Peyer's patch (tissue), 4 donors: ENCODE data around the gene CCR7. TPM values are rescaled to one million over a fixed set of nuclear protein-coding genes. Genes with fewer than 3 reads are reported as not detected.

Experiments used
- DNase-seq, 3 donors: peaks; one replicate each; pipeline ENCODE4 v3.0.0-alpha.2; 2017 to 2019
- H3K27ac ChIP-seq, 4 donors: fragments of 200-600 bp; sonication (generic); one replicate each; pipeline ENCODE4 v1.5.1; 2016 to 2019
- H3K27me3 ChIP-seq, 2 donors: fragments of 200-600 bp; sonication (generic); one replicate each; pipeline ENCODE4 v1.5.1; 2019
- H3K36me3 ChIP-seq, 3 donors: fragments of 200-600 bp; sonication (generic); one replicate each; pipeline ENCODE4 v1.5.1; 2016 to 2019
- H3K4me1 ChIP-seq, 4 donors: fragments of 200-600 bp; sonication (generic); one replicate each; pipeline ENCODE4 v1.5.1; 2016 to 2019
- H3K4me3 ChIP-seq, 4 donors: fragments of 200-600 bp; sonication (generic); 1 replicate in 3 of 4; 2 replicates in 1 of 4; pipeline ENCODE4 v1.5.1; 2016 to 2019; ENCODE audit warnings: mild to moderate bottlenecking in 1 of 4
- H3K9me3 ChIP-seq, 4 donors: fragments of 200-600 bp; sonication (generic); one replicate each; pipeline ENCODE4 v1.5.1; 2016 to 2019; ENCODE audit warnings: mild to moderate bottlenecking in 1 of 4
- CTCF ChIP-seq, 6 experiments: fragments of 450-650 bp in 4 of 6; fragments of 200-600 bp in 2 of 6; sonication (generic) in 1 of 6; IDR thresholded peaks; one replicate each; pipeline ENCODE4 v1.5.1; 2017 to 2019; ENCODE audit warnings: antibody characterized with exemption in 6 of 6, mild to moderate bottlenecking in 3 of 6, moderate library complexity in 1 of 6
- POLR2A ChIP-seq, 2 donors: fragments of 450-650 bp; IDR thresholded peaks; one replicate each; pipeline ENCODE4 v1.5.1; 2017; ENCODE audit warnings: antibody characterized with exemption in 2 of 2, mild to moderate bottlenecking in 2 of 2, moderate library complexity in 2 of 2
- total RNA-seq, 4 donors: library from RNA; depleted of rRNA; stranded (reverse); fragments of >200 nt; gene quantifications; one replicate each; pipeline ENCODE4 v1.1.0, GENCODE V29; 2016

The CCR7 gene
- total RNA-seq, 4 donors from 2014 or later: 3.1 to 22.3 TPM; not detected in 2

- TF ChIP-seq POLR2A (IDR thresholded peaks at IDR 0.05) (no peak), CTCF (IDR thresholded peaks at IDR 0.05) (no peak)
- H3K4me3 ChIP-seq: no peak overlapping the region
- no peaks in the 10 kb centered on the region for H3K27me3 ChIP-seq
- H3K4me1 ChIP-seq: peaks cover 0 to 21% (median 0%) of the 10 kb centered on the region in 4 donors
- H3K36me3 ChIP-seq: no peaks in the 10 kb centered on the region
- H3K9me3 ChIP-seq: no peaks in the 10 kb centered on the region
- peak overlapping the region in 1 of 4 donors; percentile 50 for H3K27ac ChIP-seq
- DNase-seq: no peak
Observed at GRCh38 chr17:40611840-40612474, 46.7 kb upstream of the CCR7 start.

GRCh38 chr17:40610359-40610758 is 45.1 kb upstream of the CCR7 start:
- no peak for TF ChIP-seq CTCF (IDR thresholded peaks at IDR 0.05)
- no peak for TF ChIP-seq POLR2A (IDR thresholded peaks at IDR 0.05)
- Histone ChIP-seq H3K4me3 (no peak overlapping the region), H3K36me3 (no peaks in the 10 kb centered on the region), H3K27me3 (no peaks in the 10 kb centered on the region), H3K27ac (no peak overlapping the region), H3K4me1 (peaks cover 0 to 14% (median 0%) of the 10 kb centered on the region in 4 donors), H3K9me3 (no peaks in the 10 kb centered on the region)
- no peak for DNase-seq

- no peak for DNase-seq
- TF ChIP-seq CTCF (IDR thresholded peaks at IDR 0.05) (no peak), POLR2A (IDR thresholded peaks at IDR 0.05) (no peak)
- no peak overlapping the region for H3K4me3 ChIP-seq
- H3K27me3 ChIP-seq: no peaks in the 10 kb centered on the region
- H3K36me3 ChIP-seq: no peaks in the 10 kb centered on the region
- no peaks in the 10 kb centered on the region for H3K4me1 ChIP-seq
- no peaks in the 10 kb centered on the region for H3K9me3 ChIP-seq
- H3K27ac ChIP-seq: peak overlapping the region in 2 of 4 donors; percentile 25 to 56
Observed at GRCh38 chr17:40608061-40608581, 42.8 kb upstream of the CCR7 start.

- H3K27me3 ChIP-seq: no peaks in the 10 kb centered on the region
- no peak for TF ChIP-seq POLR2A (IDR thresholded peaks at IDR 0.05)
- TF ChIP-seq CTCF (IDR thresholded peaks at IDR 0.05): no peak
- peak overlapping the region; percentile 25 to 58 (median 56) for H3K27ac ChIP-seq
- H3K36me3 ChIP-seq: no peaks in the 10 kb centered on the region
- no peaks in the 10 kb centered on the region for H3K9me3 ChIP-seq
- H3K4me1 ChIP-seq: no peaks in the 10 kb centered on the region
- DNase-seq: no peak
- no peak overlapping the region for H3K4me3 ChIP-seq
Observed at GRCh38 chr17:40607641-40608040, 42.4 kb upstream of the CCR7 start.

- Histone ChIP-seq H3K27me3 (no peaks in the 10 kb centered on the region), H3K27ac (peak overlapping the region; percentile 25 to 58 (median 56)), H3K36me3 (no peaks in the 10 kb centered on the region), H3K4me3 (no peak overlapping the region), H3K9me3 (no peaks in the 10 kb centered on the region), H3K4me1 (no peaks in the 10 kb centered on the region)
- TF ChIP-seq POLR2A (IDR thresholded peaks at IDR 0.05) (no peak), CTCF (IDR thresholded peaks at IDR 0.05) (no peak)
- DNase-seq: no peak
Observed at GRCh38 chr17:40606548-40607353, 41.5 kb upstream of the CCR7 start.
